HG03342 (cell line): ENCODE results near the gene DNAH3.
"Not testable (repeated sequence)": the region's sequence is repeated elsewhere in the genome, so short reads cannot be mapped to it uniquely, and the experiment has no call there.

Experiments
- ATAC-seq: cut with Tn5 transposase; IDR thresholded peaks from one replicate; pipeline ENCODE4 v1.9.1; 2021; ENCODE audit warnings: mild to moderate bottlenecking, moderate library complexity; ENCODE audit not compliant: unreplicated experiment

DNAH3 gene

DNA sequence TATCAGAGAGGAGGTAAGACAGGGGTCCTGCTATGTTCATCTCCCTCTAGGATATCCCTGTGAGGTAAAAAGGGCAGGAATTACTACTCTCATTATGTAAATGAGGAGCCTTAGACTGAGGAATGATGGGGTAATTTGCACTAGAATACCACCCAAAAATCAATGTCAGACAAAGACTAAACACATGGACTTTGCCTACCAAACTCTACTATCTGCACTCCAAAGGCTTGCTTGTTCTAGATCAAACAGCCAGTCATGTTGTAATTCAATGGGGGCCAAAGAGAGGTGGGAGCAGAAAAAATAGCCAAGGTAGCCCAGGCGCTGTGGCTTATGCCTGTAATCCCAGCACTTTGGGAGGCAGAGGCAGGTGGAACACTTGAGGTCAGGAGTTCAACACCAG lies 129.3 kb downstream of the DNAH3 start:
- no peak for ATAC-seq

DNA sequence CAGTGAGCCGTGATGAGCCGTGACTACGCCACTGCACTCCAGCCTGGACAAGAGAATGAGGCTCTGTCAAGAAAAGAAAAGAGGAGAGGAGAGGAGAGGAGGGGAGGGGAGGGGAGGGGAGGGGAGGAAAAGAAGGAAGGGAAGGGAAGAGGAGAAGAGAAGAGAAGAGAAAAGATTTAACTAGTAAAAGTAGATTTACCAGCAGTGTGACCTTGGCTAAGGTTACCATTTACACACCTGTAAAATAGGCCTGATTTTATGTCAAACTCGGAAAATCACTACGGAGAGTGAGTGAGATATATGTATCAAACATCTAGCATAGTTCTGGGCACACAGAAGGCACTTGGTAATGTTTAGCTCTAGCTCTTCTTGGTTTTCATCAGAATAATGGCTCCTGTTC lies 140.8 kb downstream of the DNAH3 start:
- no peak for ATAC-seq

DNA sequence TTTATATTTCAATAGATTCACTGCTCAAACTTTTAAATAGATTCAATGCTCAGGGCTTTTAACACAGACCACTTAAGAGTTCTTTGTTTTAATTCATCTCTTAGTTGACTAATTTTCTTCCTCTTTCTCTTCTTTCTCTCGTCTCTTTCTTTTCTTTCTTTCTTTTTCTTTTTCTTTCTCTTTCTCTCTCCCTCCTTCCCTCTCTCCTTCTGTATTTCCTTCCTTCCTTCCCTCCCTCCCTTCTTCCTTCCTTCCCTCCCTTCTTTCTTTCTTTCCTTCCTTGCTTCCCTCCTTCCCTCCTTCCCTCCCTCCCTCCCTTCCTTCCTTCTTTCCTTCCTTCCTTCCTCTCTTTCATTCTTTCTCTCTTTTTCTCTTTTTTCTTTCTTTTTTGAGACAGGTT lies 145.6 kb downstream of the DNAH3 start:
- no peak for ATAC-seq

DNA sequence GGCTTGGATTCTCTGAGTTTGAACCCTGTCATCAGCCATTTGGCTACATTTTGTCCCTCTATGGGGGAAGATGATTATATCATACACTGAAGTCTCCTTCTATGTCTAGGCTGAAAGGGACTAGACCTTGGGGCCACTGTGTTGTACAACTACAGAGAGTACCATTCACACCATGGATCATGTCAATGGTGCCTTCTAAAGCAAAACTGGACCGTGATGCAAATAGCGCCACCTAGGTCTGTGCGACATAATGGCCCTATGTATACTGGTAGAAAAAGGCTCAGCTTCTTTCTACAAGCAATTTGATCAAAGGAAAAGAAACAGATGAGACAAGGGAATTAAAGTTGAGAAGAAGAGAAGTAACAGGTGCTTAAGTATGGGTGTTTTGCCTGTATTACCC lies 149.4 kb downstream of the DNAH3 start:
- ATAC-seq: no peak

DNA sequence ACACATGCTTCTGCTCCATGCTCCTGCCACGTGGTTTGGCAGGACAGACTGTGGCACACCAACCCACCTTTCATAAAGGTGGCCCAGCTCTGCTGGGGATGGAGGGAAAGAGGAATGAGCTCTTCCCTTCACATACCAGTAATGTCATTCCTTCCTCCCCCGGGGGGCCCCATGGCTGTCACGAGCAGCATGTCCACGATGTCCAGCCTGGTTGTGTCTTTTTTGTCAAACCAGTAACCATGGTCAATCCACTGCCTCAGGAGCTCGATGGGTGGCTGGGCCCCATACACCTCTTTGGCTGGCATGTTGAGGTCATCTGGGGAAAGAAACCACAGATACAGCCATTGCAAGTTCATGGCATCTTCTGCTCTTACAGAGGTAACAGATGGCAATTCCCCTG lies 153.5 kb downstream of the DNAH3 start:
- ATAC-seq: no peak

DNA sequence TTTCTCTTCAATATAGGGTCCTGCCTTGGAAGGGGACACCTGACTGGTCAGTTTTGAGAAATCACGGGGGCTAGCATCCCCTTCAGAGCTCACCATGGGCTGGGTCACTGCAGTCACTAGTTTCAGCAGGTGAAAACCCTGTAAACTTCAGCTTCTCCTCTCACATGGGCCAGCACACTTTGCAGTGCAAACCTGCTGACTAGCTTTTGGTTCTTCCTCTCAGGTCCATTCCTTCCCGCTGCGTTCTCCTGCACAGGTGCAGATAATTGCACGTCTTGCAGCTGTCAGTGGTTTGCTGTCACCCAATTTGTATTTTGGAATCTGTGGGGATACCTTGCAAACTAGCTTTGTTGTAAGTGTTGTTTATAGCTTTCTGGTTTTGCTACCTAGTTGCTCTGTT lies 154.9 kb downstream of the DNAH3 start:
- ATAC-seq: no peak

DNA sequence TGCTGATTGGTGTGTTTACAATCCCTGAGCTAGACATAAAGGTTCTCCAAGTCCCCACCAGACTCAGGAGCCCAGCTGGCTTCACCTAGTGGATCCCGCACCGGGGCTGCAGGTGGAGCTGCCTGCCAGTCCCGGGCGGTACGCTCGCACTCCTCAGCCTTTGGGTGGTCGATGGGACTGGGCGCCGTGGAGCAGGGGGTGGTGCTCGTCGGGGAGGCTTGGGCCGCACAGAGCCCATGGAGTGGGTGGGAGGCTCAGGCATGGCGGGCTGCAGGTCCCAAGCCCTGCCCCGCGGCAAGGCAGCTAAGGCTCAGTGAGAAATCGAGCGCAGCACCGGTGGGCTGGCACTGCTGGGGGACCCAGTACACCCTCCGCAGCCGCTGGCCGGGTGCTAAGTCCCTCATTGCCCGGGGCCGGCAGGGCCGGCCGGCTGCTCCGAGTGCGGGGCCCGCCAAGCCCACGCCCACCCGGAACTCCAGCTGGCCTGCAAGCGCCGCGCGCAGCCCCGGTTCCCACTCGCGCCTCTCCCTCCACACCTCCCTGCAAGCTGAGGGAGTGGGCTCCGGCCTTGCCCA lies 161.1 kb downstream of the DNAH3 start:
- ATAC-seq: not testable (repeated sequence)

- no peak for ATAC-seq
Measured at GRCh38 chr16:20987049-20987448, 163.6 kb downstream of the DNAH3 start.

DNA sequence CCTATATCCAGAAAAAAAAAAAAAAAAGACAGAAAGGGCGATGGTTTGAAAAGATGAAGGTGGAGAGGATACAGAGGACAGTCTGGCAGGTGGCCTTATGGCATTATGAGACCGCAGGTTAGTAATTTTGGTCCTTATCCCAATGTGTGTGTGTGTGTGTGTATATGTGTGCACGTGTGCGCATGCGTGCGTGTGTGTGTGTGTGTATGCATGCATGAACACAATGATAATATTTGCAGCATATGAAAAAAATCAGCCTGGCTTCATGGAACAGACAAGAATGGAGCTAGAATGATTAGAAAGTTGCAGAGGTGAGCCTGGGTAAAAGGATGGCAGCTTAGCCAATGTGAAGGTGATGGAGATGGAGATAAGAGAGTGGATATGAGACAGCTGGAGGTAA lies 166.6 kb downstream of the DNAH3 start:
- ATAC-seq: no peak

DNA sequence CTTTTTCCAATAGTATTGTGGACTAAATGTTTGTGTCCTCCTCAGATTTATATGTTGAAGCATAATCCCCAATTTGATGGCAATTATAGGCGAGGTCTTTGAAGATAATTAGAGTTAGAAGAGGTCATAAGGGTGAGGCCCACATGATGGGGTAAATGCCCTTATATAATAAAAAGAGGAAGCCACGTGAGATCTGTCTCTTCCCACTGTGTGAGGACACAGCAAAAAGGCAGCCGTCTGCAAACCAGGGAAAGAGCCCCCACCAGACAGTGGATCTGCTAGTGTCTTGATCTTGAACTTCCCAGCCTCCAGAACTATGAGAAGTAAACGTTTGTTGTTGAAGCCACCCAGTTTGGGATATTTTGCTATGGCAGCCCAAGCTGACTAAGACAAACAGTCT lies 174.1 kb downstream of the DNAH3 start:
- no peak for ATAC-seq

DNA sequence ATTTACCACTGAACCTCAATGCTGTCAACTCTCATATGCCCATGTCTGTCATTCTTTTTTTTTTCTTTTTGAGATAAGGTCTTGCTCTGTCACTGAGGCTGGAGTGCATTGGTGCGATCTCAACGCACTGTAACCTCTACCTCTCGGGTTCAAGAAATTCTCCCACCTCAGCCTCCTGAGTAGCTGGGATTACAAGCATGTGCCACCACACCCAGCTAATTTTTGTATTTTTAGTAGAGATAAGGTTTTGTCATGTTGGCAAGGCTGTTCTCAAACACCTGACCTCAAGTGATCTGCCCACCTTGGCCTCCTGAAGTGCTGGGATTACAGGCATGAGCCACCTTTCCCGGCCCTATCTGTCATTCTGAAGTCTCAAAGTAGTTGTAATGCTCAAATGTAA lies 177.4 kb downstream of the DNAH3 start:
- not testable (repeated sequence) for ATAC-seq

GRCh38 chr16:20971401-20971800 lies 179.2 kb downstream of the DNAH3 start:
- no peak for ATAC-seq

DNA sequence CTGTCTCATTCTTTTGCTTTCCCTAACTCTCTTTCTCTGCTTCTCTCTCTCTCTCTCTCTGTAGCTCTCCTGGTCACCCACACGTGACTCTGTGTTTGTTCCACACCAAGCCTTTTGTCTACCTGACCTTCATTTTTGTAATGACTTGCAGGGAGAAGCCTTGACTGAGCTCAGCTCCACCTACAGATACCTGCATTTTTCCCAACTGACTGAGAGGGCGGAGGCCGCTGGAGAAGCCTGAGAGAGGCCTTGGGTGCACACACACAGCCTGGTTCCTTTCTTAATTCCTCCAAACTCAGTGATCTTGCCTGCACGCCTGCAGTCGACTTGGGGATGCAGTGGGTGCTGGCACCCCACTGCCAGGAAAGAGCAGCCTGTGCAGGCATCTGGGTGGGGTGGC lies 181.3 kb downstream of the DNAH3 start:
- no peak for ATAC-seq

GRCh38 chr16:20968765-20969164 lies 181.9 kb downstream of the DNAH3 start:
- no peak for ATAC-seq

- ATAC-seq: no peak
Measured at GRCh38 chr16:20960899-20961298, 189.7 kb downstream of the DNAH3 start.

- ATAC-seq: no peak
Measured at GRCh38 chr16:20957153-20957552, 193.5 kb downstream of the DNAH3 start.

DNA sequence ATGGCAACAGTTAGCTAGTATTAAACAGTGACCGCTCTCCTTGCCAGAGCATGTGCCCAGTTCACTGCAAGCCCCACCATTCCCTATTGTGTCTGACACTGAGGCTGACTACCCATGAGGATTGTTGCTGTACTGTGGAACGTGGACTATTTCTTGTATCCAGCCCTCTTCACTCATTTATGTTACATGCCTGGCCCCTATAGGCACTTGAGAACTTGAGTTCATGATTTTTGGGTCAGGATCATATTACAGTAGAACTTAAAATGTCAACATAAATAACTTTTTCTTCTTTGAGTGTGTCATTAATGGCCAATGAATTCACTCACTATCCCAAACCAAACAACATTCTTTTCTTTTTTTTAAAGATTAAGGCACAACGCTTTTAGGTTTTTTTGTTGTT lies 194.3 kb downstream of the DNAH3 start:
- ATAC-seq: no peak

DNA sequence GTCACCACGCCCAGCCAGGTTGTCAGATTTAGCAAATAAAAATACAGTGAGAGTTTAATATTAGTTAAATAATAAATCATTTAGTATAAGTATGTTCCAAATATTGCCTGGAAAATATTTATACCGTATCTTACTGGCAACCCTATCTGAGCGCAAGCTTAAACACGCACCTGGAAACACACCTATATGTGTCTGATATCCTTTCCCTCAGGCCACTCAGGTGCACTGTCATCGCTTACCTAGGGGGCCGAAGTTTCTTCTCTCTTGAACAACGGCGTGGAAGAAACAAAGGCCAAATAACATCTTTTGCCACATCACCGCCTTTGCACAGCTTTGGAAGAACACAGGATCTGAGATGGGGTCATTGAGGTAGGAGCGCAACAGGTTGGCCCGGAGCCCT lies 196.1 kb downstream of the DNAH3 start:
- no peak for ATAC-seq

GRCh38 chr16:20952139-20952920 lies 198.3 kb downstream of the DNAH3 start:
- ATAC-seq: no peak

GRCh38 chr16:20950294-20950693 lies 200.4 kb downstream of the DNAH3 start:
- no peak for ATAC-seq

GRCh38 chr16:20949660-20950059 lies 201.0 kb downstream of the DNAH3 start:
- no peak for ATAC-seq

DNA sequence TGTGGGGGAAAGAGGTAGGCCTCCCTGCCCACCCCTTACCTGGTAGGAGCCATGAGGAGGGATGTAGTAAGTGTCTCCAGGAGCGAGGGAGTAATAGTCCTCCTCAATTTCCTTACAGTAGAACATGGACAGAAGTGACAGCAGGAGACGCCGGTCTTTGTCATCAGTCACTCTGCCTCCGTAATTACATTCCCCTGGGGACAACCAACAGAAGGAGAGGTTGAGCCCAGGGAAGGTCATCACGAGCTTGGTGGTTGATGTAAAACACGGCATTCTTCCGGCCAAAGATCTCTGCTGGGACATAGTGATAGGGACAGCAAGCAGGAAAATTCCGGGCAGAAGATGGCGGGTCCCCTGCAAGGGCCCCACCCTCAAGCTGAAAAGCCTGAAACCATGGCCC lies 202.2 kb downstream of the DNAH3 start:
- no peak for ATAC-seq
